GM18868 (cell line): Measurements from ENCODE around the gene PDE8B.

Experiments
- ATAC-seq: cut with Tn5 transposase; IDR thresholded peaks from one replicate; pipeline ENCODE4 v1.9.1; 2021; ENCODE audit warnings: mild to moderate bottlenecking, moderate library complexity; ENCODE audit not compliant: unreplicated experiment

Gene PDE8B

DNA sequence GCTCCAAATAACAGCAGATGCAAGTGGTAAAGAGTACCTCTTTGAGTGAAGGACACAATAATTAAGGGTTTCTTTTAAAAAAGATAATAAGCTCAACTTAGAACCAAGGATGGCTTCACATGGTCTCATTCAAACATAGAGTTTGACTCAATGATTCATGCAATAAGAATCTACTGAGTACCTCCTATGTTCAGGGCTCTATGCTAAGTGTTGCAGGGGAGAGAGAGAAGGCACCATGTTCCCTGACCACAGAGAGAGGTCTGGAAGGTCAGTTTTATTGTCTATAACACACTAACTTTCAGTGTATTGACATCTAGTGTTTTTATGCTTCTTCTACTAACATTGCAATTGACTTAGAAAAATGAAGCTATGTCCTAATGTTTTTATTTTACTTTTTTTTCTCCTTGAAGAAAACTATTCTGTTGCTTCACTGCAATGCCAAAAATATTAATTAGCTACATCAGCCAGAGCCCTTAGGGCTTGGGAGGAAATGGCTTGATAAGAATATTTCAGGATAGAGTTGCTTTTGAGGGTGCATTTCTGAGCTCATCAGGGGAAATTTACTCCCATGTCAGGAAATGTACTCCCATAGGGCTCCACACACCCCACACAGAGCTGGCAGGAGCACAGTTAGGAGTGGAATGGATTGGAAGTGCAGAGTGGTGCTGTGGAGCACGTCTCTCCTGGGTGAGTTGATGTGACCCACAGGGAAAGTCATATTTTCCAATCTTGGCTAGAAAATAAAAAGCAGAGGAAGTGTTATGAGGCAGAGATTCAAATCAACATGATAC is 106.6 kb downstream of the PDE8B start:
- ATAC-seq: no peak

DNA sequence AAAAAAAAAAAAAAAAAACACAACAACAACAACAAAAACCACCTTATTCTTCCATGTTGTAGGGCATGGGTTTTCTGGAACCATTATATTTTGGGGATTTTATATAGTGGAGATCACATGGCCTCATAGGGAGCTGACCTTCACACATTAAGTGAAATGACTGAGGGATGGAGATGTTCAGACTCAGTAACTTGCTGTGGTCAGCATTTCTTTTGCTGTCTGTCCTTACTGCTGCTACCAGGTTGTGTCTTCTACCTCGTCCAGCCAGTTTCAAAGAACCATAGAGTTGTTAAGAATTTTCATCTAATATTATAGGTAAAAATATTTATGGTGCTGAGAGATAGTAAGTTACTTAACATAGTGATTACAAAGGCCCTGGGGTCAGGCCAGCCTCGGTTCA is 107.6 kb downstream of the PDE8B start:
- no peak for ATAC-seq

DNA sequence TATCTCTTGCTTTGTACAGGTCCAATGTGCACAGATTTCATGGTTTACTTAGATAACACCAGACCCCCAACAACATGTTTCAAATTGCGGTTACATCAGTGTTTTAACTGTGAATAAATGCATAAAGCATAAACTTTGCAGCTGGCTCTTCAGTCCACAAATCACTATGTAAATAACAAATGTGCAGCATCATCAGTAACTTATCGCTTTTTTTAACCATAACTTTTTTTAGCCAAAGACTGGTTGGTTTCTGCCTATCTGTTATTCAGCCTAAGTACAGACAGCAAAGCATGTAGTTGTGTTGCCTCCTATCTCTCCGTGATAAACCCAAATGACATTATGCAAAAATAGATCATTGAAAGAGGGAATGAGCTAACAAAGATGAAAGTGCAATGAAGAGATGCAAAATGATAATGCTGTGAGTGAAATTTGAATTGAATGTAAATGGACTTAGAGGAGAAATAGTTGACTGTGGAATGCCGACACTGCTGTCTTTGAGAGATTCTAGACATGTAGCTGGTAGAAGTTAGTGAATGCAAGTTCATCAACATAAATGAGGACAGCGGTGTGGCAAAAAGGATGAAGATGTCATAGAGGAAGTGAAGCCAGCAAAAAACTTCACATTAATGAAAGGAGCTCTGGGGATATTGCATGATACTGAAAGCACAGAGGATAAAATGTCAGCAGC is 108.8 kb downstream of the PDE8B start:
- no peak for ATAC-seq

DNA sequence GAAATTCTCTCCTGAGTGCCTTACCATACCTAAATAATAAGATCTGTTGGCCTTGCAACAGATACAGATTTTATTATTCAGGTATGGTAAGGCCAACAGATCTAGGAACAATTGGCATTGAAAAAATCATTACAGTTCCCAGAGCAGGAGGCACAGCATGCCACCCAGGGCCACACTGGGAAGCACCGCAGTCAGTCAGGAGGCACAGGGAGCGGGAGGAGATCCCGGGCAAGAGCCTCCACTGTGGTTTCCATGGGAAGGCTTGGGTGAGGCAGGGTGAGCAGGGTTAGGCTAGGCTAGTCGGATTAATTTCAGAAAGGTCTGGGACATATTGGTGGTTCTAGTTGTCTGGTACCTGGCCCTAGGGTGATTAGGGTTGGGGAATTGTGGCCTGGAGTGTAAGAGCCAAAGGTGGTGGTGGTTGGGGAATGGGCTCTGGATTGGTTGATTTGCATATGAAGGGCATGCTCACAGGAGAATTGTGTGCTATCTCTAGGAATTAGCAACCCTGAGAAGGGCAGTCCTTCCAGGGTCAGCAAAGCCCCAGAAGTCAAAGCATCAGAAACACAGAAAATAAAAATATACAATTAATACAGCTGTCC is 111.4 kb downstream of the PDE8B start:
- ATAC-seq: no peak

DNA sequence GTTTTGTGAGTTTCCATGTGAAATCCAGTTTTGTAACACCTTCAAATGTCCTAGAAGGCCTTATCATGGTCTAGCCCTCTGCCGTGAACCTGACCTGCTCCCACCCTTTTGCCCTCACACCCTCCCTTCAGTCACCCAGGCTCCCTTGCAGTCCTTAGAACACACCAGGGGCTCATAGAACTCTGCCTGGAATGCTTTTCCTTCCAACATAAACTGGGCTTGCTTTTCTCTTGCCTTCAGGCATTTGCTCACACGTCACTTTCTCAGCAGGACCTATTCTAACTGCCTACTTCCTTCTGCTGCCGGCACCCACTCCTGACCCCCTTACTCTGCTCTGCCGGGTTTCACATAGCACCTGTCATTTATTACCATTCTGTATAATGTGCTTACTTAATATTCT is 111.9 kb downstream of the PDE8B start:
- no peak for ATAC-seq

DNA sequence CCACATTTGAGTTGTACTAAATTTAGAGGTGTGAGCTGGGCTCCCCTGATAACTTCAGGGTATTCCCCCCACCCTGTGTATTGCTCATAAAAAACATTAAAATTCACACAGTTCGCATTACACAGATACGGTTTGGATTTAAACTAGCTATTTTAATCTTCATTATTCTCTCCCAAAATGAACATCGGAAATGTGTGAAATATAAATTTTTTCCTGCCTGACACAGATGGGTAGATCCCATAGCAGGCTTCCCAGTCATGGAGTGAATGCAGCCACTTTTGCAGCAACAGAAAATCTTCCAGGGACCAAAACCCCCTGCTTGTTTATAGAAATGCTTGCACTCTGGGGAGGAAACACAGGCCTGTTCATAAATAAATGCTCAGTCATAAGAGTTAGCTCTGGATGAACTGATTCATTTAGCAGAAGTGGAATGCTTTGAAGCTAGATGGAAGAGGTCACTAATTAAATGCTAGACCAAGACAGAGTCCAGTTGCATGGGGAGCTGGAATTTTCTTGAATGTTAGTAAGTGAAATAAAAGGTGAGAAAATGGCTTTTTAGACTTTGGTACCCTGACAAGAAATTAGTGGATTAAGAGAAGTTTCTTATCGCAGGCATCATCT is 115.6 kb downstream of the PDE8B start:
- ATAC-seq: no peak

DNA sequence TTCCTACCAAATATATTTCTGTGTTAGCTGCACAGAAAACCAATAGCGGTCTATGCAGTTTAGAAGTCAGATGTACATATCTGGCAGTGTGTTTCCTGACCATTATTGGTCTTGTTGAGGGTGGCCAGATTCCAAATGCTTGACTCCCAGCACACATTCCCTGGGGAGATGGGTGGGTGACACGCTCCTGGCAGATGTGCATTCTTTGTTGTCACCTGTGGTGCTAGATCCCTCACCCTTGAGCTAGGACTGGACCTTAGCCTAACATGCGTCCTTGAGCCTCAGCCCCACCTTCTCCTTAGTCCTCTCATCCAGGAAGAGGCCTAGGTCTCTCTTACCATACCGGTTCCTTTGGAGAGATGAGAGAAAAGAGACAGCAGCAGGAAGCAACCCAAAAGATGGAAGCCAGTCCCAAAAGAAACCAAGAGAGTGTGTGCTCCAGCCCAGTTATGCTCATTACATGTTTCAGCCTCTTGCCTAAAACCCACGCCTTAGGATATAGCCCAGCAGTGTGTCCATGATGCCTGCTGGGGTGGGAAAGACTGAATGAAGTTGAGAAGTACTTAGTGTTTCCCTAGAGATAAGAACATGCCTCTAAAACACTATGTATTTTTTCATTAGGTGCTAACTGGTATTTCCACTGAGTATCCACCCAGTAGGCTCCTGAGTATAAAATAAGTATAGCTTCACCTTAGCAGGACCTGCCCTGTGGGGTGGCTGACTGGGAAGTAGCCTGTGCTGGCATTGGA is 116.7 kb downstream of the PDE8B start:
- ATAC-seq: no peak

DNA sequence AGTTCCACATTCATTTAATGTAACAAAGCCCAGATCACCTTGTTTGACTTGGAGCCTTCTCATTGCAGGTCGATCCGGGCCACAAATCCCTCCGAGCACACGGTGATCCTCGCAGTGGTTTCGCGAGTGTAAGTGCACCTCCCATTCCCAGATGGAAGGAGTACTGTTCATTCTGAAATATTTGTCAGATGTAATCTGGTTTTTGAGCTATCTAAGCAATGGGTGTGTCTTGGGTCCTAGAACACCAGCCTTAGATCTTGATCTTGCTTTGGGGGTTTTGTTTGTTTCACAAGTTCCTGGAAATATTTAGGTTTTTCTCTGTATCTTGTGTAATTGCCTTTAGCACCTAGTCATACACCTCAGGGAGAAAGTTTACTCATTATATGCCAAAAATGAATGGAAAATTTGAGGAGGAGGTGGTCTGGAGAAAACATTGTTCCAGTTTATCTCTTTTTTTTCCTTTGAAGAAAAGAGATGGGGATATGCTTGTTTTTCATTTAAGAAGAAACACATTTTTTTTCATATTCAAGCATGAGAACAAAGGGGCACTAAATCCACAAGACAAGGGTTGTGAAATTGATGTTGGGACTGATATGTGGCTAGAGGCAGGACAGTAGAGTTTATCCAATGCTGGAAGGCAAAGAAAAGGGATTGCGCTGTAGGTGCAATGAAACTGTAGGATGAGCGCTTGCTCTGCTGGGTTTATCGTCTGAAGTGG is 118.6 kb downstream of the PDE8B start:
- no peak for ATAC-seq

DNA sequence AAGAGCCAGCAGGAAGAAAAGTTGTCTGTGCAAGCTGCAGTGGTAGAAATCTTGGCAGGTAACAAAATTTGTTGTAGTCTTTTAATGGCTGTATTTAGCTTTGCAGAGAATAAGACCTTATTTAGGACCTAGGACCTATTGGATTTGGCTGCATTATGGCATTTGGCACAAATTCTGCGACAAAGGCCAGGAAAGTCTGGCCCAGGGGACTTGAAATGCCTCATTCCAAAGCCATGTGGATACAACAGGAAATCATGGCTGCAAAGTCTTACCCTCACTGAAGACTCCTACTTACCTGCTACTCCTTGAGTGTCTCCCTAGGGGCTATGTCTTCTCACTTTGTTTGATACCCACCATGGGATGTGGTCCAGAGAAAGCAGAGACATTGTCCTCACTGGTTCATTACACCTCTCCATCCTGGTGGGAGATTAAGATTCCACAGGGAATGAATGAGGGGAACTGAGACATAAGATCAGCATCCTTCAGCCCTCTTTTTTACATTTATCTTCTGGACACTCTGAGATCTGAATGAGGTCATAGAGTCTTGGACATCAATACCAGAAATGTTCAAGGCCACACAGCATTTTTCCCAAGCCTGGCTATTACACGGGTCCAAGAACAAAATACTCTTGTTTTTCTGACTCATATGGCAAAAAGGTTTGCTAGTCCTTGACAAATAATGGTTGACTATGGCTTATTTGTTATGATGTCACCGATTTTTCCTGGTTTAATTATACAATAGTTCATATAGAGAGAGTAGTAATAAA is 119.4 kb downstream of the PDE8B start:
- no peak for ATAC-seq

DNA sequence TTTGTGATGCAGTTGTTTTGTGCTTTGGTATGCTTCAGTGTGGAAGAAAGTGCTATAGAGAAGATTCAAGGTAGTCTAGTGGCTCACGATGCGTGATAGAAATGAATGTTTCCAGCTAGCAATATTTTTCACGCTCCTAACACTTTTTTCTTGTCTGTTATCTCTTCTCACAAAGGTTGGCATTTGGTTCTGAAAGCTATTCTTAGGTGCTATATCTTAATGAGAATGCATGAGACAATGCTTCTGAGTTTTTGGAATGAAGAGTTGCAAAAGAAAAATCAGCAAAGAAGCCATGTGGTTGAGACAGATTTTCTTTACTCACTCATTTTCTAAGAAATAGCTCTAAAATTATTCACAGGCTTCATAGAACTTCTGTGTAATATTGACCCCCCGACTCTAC is 122.6 kb downstream of the PDE8B start:
- no peak for ATAC-seq

DNA sequence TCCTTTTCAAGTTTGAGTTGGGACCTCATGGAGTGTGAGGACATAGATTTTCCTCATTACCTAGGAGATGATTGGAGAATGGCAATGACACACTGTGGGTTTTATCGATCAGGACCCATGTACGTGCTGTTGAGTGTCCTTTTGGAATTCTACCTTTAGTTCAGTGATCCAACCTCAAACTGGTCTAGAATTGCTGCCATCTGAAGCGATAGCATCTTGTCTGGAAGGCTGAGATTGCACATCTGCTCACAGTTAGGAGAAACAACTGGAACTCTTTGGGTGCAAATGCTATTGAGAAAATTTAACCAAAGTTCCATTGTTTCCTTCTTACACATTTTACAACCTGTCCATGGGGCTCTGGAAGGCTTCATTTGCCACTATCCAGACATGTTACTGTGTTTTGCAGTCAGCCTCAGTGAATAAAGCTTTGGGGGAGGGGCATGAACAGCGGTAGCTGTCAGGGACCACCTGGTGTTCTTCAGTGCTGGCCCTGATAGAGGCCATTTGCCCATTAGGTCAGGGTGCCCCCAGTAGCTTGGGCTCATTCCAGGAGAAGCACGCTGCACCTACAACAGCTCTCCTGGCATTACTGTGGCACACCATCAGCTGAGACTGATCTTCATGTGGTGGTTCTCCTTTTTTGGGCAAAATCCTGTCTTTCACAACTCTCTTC is 123.1 kb downstream of the PDE8B start:
- no peak for ATAC-seq

DNA sequence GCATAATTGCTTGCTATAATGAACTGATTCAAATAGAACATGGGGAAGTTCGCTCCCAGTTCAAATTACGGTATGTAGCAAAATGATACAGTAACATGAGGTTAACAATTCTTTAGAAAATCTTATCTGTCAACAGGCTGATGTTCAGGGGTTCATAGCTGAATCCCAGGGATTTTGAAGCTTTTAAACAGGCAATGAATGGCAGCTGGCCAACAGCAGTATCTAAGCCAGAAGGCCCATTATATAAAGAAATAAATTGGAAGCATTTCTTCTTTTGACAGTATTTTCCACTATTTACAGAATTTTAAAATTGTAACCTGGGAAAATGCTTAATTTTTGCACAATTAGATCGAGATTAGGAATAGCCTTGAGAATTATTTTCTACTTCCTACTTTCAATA is 126.8 kb downstream of the PDE8B start:
- no peak for ATAC-seq

DNA sequence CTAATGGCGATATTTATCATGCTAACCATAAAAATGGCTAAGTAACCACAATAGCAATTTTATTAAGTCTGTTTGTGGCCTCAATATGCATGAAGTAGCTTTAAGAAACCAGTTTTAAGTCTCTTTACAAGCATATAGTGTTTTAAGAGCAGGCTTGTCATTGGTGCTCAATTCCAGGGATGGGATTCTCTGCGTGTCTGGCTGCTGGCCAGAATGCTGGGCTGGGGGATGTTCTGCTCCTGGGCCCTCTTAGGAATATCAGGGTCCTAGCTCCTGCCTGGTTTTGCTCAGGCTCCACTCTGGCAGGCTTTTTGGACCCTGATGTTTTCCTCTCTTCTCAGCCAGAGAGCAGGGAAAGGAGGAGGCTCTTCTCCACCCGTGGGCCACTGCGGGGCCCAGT is 127.2 kb downstream of the PDE8B start:
- ATAC-seq: no peak

DNA sequence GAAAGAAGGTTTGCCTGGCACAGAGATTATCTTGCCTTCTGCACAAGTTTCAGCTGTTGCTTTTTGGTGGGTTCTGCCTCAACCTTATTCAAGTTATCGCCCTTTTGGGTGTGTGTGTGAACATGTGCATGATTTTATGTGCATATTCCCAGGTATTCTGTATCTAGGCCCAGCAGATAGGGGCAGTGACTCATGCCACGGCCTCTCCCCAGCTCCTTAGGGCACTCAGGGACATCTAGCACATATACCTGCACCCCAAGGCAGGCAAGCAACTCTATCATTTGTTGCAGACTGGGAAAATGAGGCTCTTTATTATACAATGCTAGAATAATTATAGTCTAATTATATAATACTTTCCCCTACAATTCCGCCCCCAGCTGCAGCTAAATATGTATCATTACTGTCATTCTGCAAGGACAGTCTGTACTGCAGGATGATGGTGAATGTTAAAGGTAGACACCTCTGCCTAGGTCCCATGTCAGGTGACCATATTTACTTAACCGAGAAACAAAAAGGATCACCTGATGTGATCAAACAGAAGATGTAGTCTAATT is 128.9 kb downstream of the PDE8B start:
- no peak for ATAC-seq

DNA sequence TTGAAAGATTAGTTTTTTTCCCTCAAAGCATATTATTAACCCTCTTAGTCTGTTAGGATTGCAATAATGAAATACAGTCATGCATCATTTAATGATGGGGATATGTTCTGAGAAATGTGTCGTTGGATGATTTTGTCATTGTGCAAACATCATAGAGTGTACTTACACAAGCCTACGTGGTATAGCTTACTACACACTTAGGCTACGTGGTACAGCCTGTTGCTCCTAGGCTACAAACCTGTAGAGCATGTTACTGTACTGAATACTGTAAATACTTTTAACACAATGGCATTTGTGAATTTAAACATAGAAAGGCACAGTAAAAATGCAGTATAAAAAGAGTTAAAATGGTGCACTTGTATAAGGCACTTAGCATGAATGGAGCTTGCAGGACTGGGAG is 132.7 kb downstream of the PDE8B start:
- no peak for ATAC-seq

DNA sequence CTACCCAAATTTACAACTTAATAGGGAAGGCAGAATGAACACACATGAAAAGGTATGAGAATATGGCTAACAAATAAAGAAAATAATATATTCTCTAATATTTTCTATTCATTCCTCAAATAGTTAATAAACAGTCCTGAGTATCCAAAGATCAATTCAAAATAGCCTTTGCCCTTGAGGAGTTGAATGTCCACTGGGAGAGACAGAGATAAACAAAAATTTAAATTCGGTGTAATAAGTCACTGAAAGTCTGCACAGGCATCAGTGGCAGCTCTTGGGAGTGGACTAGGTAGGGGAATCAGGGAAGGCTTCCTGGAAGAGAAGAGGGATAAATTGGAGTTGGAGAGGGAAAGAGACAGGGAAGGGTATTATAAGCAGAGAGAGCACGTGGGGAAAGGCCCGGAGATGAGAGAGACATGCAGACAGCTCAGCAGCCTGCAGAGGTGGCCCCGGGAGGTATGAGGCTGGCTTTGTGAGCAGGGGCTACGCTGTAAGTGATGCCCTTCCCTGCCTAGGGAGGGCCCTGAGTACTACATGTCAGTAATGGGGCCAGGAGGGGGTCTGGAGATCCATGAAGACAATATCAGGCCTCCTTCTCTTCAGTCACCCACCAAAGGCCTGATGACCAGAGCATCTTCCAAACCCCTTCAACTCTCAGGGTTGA is 137.1 kb downstream of the PDE8B start:
- no peak for ATAC-seq

DNA sequence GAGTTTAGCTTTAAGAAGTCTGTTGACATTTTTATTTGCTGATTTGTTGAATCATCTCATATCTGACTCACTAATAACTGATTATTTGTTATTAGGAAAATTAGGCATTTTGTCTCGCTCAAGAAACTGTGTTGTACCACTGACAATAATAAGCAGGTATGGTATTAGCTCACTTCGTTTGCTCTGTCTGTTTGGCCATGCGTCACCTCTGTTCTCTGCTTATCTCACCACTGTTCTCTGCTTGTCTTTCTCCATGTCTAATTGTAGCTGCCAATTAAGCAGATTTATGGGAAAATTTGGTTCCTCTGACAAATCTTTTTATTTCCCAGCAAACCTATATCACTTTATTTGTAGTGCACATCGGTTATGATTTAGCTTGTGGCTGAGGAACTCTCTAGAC is 142.8 kb downstream of the PDE8B start:
- ATAC-seq: no peak

DNA sequence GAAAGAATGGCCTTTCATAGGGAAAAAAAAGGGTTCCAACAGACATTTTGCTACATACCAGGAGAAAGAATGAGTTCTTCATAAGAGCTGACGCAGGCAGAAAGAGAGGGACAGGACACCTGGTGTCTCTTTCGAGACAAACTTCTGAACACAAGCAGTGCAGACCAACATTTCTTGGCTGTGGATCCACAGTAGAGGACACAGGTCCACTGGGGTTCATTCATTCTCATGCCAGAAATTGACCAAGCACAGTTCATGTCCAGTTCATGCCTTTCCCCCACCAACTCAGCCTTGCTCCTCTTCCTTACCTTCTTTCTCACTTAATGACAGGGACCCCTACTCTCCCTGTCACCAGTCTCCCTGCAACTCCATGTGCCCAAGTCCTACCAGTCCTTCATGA is 144.0 kb downstream of the PDE8B start:
- ATAC-seq: no peak
